ENCODE measurements around the gene SH2B3.

The SH2B3 gene

GRCh38 chr12:111450676-111451075 is 45.0 kb downstream of the SH2B3 start:
- H3K4me3 ChIP-seq (ENCODE audit: low read depth, low read length) = no peak overlapping the region
- TF ChIP-seq, protein P1, sequence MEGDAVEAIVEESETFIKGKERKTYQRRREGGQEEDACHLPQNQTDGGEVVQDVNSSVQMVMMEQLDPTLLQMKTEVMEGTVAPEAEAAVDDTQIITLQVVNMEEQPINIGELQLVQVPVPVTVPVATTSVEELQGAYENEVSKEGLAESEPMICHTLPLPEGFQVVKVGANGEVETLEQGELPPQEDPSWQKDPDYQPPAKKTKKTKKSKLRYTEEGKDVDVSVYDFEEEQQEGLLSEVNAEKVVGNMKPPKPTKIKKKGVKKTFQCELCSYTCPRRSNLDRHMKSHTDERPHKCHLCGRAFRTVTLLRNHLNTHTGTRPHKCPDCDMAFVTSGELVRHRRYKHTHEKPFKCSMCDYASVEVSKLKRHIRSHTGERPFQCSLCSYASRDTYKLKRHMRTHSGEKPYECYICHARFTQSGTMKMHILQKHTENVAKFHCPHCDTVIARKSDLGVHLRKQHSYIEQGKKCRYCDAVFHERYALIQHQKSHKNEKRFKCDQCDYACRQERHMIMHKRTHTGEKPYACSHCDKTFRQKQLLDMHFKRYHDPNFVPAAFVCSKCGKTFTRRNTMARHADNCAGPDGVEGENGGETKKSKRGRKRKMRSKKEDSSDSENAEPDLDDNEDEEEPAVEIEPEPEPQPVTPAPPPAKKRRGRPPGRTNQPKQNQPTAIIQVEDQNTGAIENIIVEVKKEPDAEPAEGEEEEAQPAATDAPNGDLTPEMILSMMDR (IDR thresholded peaks at IDR 0.05; ENCODE audit: control insufficient read depth, extremely low read depth, insufficient read depth) = no peak
- no peak for DNase-seq (ENCODE audit: low read depth)

DNA sequence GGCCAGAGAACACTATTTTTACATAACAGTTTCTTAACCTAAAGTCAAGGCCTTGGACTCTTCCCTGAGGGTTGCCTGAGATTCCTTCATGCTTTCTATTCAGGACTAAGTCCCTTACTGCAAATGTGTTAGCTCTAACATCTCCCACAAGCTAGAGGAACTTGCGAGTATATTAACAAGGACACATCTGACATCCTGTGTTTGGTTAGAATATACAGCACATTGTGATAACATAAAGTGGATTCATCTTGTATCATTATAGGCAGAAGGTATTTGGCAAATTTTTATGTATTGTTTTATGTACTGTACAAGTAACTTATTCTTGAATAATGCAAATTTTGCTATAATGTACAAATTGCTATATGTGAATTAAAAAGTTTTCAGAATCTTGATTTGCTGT is 45.5 kb downstream of the SH2B3 start:
- TF ChIP-seq, protein P1 (IDR thresholded peaks at IDR 0.05; ENCODE audit: control insufficient read depth, extremely low read depth, insufficient read depth) = no peak
- no peak overlapping the region for H3K4me3 ChIP-seq (ENCODE audit: low read depth, low read length)
- DNase-seq (ENCODE audit: low read depth) = no peak

DNA sequence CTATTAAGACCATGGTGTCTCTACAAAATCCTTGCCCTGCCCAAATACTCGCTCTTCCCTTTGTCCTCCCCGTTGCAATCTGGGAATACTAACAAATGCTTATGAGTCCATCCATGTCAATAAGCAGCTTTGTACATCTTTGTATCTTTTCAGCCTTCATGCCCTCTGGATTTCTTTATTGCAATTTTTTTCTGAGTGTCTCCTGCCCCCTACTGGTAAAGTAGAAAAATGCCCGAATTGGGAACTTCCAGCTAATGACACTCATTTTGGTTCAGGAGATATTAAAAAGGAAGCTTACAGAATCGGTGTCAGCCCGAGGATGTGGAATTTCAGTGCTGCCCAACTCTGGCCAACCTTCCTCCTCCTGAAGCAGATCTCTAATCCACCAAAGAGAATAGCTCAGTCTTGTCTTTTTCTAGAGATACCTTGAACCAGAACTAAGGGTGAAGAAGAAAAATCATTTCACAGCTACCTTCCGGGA is 46.0 kb downstream of the SH2B3 start:
- peak; percentile 3 for DNase-seq (ENCODE audit: low read depth)
- TF ChIP-seq, protein P1 (IDR thresholded peaks at IDR 0.05; ENCODE audit: control insufficient read depth, extremely low read depth, insufficient read depth) = peak; percentile 60
- H3K4me3 ChIP-seq (ENCODE audit: low read depth, low read length) = no peak overlapping the region

- no peak overlapping the region for H3K4me3 ChIP-seq (ENCODE audit: low read depth, low read length)
- DNase-seq (ENCODE audit: low read depth) = no peak
- TF ChIP-seq, protein P1 (IDR thresholded peaks at IDR 0.05; ENCODE audit: control insufficient read depth, extremely low read depth, insufficient read depth) = no peak
These were observed 47.6 kb downstream of the SH2B3 start for GRCh38 chr12:111453071-111453989.

DNA sequence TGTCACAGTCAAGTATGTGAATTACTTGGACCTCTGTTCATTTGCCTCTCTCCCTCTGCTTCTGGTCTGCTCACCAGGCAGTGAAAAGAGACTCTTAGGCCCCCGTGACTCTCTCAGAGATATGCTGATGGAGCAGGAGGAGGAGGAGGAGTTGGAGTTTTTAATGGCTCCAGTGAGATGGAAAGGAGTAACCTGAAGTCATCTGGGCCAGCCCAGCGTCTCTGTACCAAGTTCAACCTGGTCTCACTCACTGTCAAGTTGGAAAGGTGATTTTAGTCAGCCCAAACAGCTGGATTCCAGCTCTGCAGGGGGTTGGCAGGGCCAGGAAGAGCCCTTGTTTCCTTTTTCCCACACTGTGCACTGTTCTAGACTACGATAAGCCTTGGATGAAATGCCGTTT is 48.6 kb downstream of the SH2B3 start:
- TF ChIP-seq, protein P1 (IDR thresholded peaks at IDR 0.05; ENCODE audit: control insufficient read depth, extremely low read depth, insufficient read depth) = no peak
- no peak for DNase-seq (ENCODE audit: low read depth)
- H3K4me3 ChIP-seq (ENCODE audit: low read depth, low read length) = no peak overlapping the region

DNA sequence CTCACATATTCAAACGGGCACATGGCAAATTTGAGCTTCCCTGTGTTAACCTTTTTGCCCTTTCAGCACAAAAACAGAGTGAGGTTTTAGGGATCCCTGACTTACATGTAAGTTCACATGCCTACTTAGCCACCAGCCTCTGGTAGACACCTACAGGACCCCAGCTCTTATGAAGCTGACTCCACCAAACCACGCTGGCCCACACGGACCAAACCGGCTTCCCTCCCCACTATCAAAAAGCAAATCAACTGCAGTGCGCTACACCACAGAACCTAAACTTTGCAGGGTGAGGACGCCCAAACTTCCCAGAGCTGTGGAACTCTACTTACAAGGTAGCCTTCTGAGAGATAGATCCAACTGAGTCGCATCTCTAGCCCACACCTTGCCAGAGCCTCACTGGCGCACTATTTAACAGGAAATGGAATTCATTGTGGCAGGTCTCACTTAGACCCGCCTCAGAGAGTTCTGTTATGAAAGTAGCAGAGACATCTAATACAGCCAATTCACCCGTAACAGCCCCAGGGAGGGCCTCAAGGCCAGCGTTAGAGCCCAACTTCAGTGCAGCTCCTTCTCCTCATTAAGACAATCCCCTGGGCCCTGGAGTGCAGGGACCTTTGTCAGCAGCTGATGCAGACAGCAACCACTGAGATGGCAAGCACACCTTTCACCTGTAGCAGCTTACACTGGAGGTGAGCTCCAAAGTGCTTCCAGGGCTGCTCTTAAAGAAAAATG is 49.2 kb downstream of the SH2B3 start:
- TF ChIP-seq, protein P1 (IDR thresholded peaks at IDR 0.05; ENCODE audit: control insufficient read depth, extremely low read depth, insufficient read depth) = no peak
- no peak for DNase-seq (ENCODE audit: low read depth)
- no peak overlapping the region for H3K4me3 ChIP-seq (ENCODE audit: low read depth, low read length)

Measured in LNCaP clone FGC (cell line).